ENCODE data around the gene LCNL1. TPM values are rescaled to one million over a fixed set of nuclear protein-coding genes. Genes with fewer than 3 reads are reported as not detected.
A peak's percentile ranks its signal among the peaks of the same experiment; 100 is the strongest.
"Not testable (repeated sequence)": the region's sequence is repeated elsewhere in the genome, so short reads cannot be mapped to it uniquely, and the experiment has no call there.

Gene LCNL1
- total RNA-seq, 1 donor, result not detected

GRCh38 chr9:137020771-137021567 is 38.2 kb downstream of the LCNL1 start:
- no peak for DNase-seq (ENCODE audit: low read depth in 2 of 3, low spot score in 2 of 3)

GRCh38 chr9:137021568-137021978 is 38.8 kb downstream of the LCNL1 start:
- DNase-seq (ENCODE audit: low read depth in 2 of 3, low spot score in 2 of 3), result no peak

- DNase-seq (ENCODE audit: low read depth in 2 of 3, low spot score in 2 of 3), result peak in 2 of 3 donors; percentile 54 to 76
Observed at GRCh38 chr9:137021979-137022661, 39.3 kb downstream of the LCNL1 start.

- DNase-seq (ENCODE audit: low read depth in 2 of 3, low spot score in 2 of 3), result no peak
Observed at GRCh38 chr9:137022662-137023008, 39.8 kb downstream of the LCNL1 start.

- DNase-seq (ENCODE audit: low read depth in 2 of 3, low spot score in 2 of 3), result no peak
Observed at GRCh38 chr9:137023157-137023556, 40.4 kb downstream of the LCNL1 start.

GRCh38 chr9:137023583-137023991 is 40.8 kb downstream of the LCNL1 start:
- no peak for DNase-seq (ENCODE audit: low read depth in 2 of 3, low spot score in 2 of 3)

- DNase-seq (ENCODE audit: low read depth in 2 of 3, low spot score in 2 of 3), result no peak
Observed at GRCh38 chr9:137025517-137025966, 42.7 kb downstream of the LCNL1 start.

GRCh38 chr9:137026384-137026783 is 43.6 kb downstream of the LCNL1 start:
- no peak for DNase-seq (ENCODE audit: low read depth in 2 of 3, low spot score in 2 of 3)

GRCh38 chr9:137026828-137027227 is 44.0 kb downstream of the LCNL1 start:
- no peak for DNase-seq (ENCODE audit: low read depth in 2 of 3, low spot score in 2 of 3)

GRCh38 chr9:137027369-137028262 is 44.8 kb downstream of the LCNL1 start, which contains the start of gene ABCA2:
Gene ABCA2 (minus strand): TSS chr9:137028237. CDS start chr9:137028140, 97 bp downstream.
- DNase-seq (ENCODE audit: low read depth in 2 of 3, low spot score in 2 of 3), result no peak

- DNase-seq (ENCODE audit: low read depth in 2 of 3, low spot score in 2 of 3), result peak; percentile 55 to 74 (median 69)
Observed at GRCh38 chr9:137028263-137029057, 45.7 kb downstream of the LCNL1 start.

- peak in 2 of 3 donors; percentile 63 to 73 for DNase-seq (ENCODE audit: low read depth in 2 of 3, low spot score in 2 of 3)
Observed at GRCh38 chr9:137029058-137029936, 46.5 kb downstream of the LCNL1 start.

- peak in 2 of 3 donors; percentile 50 to 52 for DNase-seq (ENCODE audit: low read depth in 2 of 3, low spot score in 2 of 3)
Observed at GRCh38 chr9:137030006-137030405, 47.2 kb downstream of the LCNL1 start.

- DNase-seq (ENCODE audit: low read depth in 2 of 3, low spot score in 2 of 3), result peak in 2 of 3 donors; percentile 87 to 93
Observed at GRCh38 chr9:137030538-137031527, 48.0 kb downstream of the LCNL1 start.

GRCh38 chr9:137031904-137032640 is 49.3 kb downstream of the LCNL1 start, which contains the start of gene FUT7:
Gene FUT7 (minus strand): TSS chr9:137032088. CDS start chr9:137031991, 97 bp downstream.
- DNase-seq (ENCODE audit: low read depth in 2 of 3, low spot score in 2 of 3), result peak in 2 of 3 donors; percentile 45 to 67

- DNase-seq (ENCODE audit: low read depth in 2 of 3, low spot score in 2 of 3), result peak in 2 of 3 donors; percentile 69 to 77
Observed at GRCh38 chr9:137032858-137033257, 50.1 kb downstream of the LCNL1 start.

- DNase-seq (ENCODE audit: low read depth in 2 of 3, low spot score in 2 of 3), result not testable (repeated sequence)
Observed at GRCh38 chr9:137033481-137033880, 50.7 kb downstream of the LCNL1 start.

Measured in hematopoietic multipotent progenitor cell (in vitro differentiated cells).